ENCODE results near the gene TRIM56.

- no peak for TF ChIP-seq CTCF (conservative IDR thresholded peaks at IDR 0.05 in 1 of 2, IDR thresholded peaks at IDR 0.05 in 1 of 2; ENCODE audit: low read depth in 1 of 2, low read length in 2 of 2)
- no peak for TF ChIP-seq EZH2 (IDR thresholded peaks at IDR 0.05; ENCODE audit: low read length, missing control alignments)
These were observed 29.9 kb downstream of the TRIM56 start for GRCh38 chr7:101115215-101115614.
